Natural killer cell (primary cell): ENCODE measurements around the gene MGAT5B. TPM values are rescaled to one million over a fixed set of nuclear protein-coding genes. Genes with fewer than 3 reads are reported as not detected.

Source experiments
- ATAC-seq, 3 donors: fragments of 150-1000 bp in 2 of 3; fragments of 200-7000 bp in 1 of 3; cut with Tn5 transposase; 1 replicate in 1 of 3; 2 replicates in 2 of 3; pipeline ENCODE4 v1.10.0; 2021; ENCODE audit warnings: mild to moderate bottlenecking in 2 of 3, moderate library complexity in 2 of 3
- DNase-seq, 2 donors: peaks; one replicate each; pipeline versions ENCODE4 v3.0.0 to v3.0.0-alpha.2; 2013 to 2021; ENCODE audit warnings: mixed read lengths in 1 of 2
- H3K27ac ChIP-seq: one replicate; pipeline ENCODE4 v1.5.1; 2013; ENCODE audit warnings: mild to moderate bottlenecking, low read length
- H3K27me3 ChIP-seq: one replicate; pipeline ENCODE4 v1.6.1; 2013; ENCODE audit warnings: low read length; ENCODE audit not compliant: control insufficient read depth, insufficient read depth
- H3K36me3 ChIP-seq: one replicate; pipeline ENCODE4 v1.6.1; 2013; ENCODE audit warnings: low read length; ENCODE audit not compliant: control insufficient read depth, insufficient read depth
- H3K4me1 ChIP-seq: one replicate; pipeline ENCODE4 v1.6.1; 2013; ENCODE audit warnings: low read length; ENCODE audit not compliant: control insufficient read depth, insufficient read depth
- H3K4me3 ChIP-seq: one replicate; pipeline ENCODE4 v1.5.1; 2013; ENCODE audit warnings: low read length
- H3K9me3 ChIP-seq: one replicate; pipeline ENCODE4 v1.6.1; 2013; ENCODE audit warnings: low read length; ENCODE audit not compliant: control insufficient read depth, insufficient read depth
- H3K27ac Mint-ChIP-seq, 2 donors: one replicate each; pipeline ENCODE4 v1.8.0; 2022; ENCODE audit warnings: mild to moderate bottlenecking in 2 of 2, mixed read lengths in 2 of 2, moderate library complexity in 1 of 2
- H3K27me3 Mint-ChIP-seq, 2 donors: one replicate each; pipeline ENCODE4 v1.8.0; 2022; ENCODE audit warnings: low read depth in 2 of 2, mixed read lengths in 2 of 2
- H3K36me3 Mint-ChIP-seq: one replicate; pipeline ENCODE4 v1.8.0; 2022; ENCODE audit warnings: mixed read lengths
- H3K4me1 Mint-ChIP-seq, 2 donors: one replicate each; pipeline ENCODE4 v1.8.0; 2022; ENCODE audit warnings: mixed read lengths in 2 of 2
- H3K4me3 Mint-ChIP-seq: one replicate; pipeline ENCODE4 v1.8.0; 2022; ENCODE audit warnings: mild to moderate bottlenecking, moderate library complexity, mixed read lengths
- H3K9me3 Mint-ChIP-seq, 2 donors: one replicate each; pipeline ENCODE4 v1.8.0; 2022; ENCODE audit warnings: mixed read lengths in 2 of 2
- WGBS: methylation state at CpG from one replicate; pipeline ENCODE4 v1.1.7; 2013; ENCODE audit warnings: missing lambda C conversion rate; ENCODE audit not compliant: insufficient coverage; 5-methylcytosine and 5-hydroxymethylcytosine counted together
- intact Hi-C: fragments of 100-400 bp; cut with micrococcal nuclease; formaldehyde crosslinking; loops from one replicate; pipeline ENCODE4 v1.14.2; 2022
- total RNA-seq, 4 donors: library from RNA; stranded (reverse); fragments of 120-200 nt in 1 of 4; gene quantifications; one replicate each; pipeline versions ENCODE4 v1.2.3 to v1.2.4, GENCODE V29; 2013 to 2022
- TF ChIP-seq, protein P1 (sequence below): fragments of 200-600 bp; IDR thresholded peaks from one replicate; pipeline ENCODE4 v1.8.0; 2022; ENCODE audit warnings: antibody characterized with exemption

MGAT5B gene
- total RNA-seq, 3 donors from 2014 or later (not counting 1 experiment from before 2014, with no cell fraction given), result not detected

- Mint-ChIP-seq H3K9me3 (no peaks in the 10 kb centered on the region), H3K36me3 (no peaks in the 10 kb centered on the region), H3K27ac (no peak overlapping the region), H3K4me3 (no peak overlapping the region), H3K4me1 (peaks cover 0 to 11% of the 10 kb centered on the region in 2 donors), H3K27me3 (peaks cover 11 to 21% of the 10 kb centered on the region in 2 donors)
- peaks cover 6% of the 10 kb centered on the region for H3K4me1 ChIP-seq
- ATAC-seq (no peak), DNase-seq (no peak)
- TF ChIP-seq, protein P1, sequence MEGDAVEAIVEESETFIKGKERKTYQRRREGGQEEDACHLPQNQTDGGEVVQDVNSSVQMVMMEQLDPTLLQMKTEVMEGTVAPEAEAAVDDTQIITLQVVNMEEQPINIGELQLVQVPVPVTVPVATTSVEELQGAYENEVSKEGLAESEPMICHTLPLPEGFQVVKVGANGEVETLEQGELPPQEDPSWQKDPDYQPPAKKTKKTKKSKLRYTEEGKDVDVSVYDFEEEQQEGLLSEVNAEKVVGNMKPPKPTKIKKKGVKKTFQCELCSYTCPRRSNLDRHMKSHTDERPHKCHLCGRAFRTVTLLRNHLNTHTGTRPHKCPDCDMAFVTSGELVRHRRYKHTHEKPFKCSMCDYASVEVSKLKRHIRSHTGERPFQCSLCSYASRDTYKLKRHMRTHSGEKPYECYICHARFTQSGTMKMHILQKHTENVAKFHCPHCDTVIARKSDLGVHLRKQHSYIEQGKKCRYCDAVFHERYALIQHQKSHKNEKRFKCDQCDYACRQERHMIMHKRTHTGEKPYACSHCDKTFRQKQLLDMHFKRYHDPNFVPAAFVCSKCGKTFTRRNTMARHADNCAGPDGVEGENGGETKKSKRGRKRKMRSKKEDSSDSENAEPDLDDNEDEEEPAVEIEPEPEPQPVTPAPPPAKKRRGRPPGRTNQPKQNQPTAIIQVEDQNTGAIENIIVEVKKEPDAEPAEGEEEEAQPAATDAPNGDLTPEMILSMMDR, result no peak
- H3K27ac ChIP-seq, result no peak overlapping the region
- no peaks in the 10 kb centered on the region for H3K9me3 ChIP-seq
- H3K36me3 ChIP-seq, result no peaks in the 10 kb centered on the region
- intact Hi-C loops, result no loop called here
- peaks cover 9% of the 10 kb centered on the region for H3K27me3 ChIP-seq
- H3K4me3 ChIP-seq, result no peak overlapping the region
- 75% methylated on average over 7 of the region's 7 CpGs for WGBS
Measured at GRCh38 chr17:76864024-76864423, 4.2 kb upstream of the MGAT5B start.

GRCh38 chr17:76865174-76865573, 3.0 kb upstream of the MGAT5B start:
- Mint-ChIP-seq H3K36me3 (no peaks in the 10 kb centered on the region), H3K4me3 (no peak overlapping the region), H3K4me1 (peaks cover 0 to 11% of the 10 kb centered on the region in 2 donors), H3K27me3 (peaks cover 11 to 23% of the 10 kb centered on the region in 2 donors), H3K27ac (no peak overlapping the region), H3K9me3 (no peaks in the 10 kb centered on the region)
- ATAC-seq, result no peak
- Histone ChIP-seq H3K4me1 (peaks cover 11% of the 10 kb centered on the region), H3K9me3 (no peaks in the 10 kb centered on the region), H3K4me3 (no peak overlapping the region), H3K27ac (no peak overlapping the region), H3K27me3 (peaks cover 15% of the 10 kb centered on the region), H3K36me3 (no peaks in the 10 kb centered on the region)
- TF ChIP-seq, protein P1, result no peak
- WGBS, result 92% methylated on average over 10 of the region's 10 CpGs
- intact Hi-C loops, result loop anchor here (5.0 kb wide), 1 partner anchor 382 kb away; no protein-coding TSS in a partner anchor
- no peak for DNase-seq

DNA sequence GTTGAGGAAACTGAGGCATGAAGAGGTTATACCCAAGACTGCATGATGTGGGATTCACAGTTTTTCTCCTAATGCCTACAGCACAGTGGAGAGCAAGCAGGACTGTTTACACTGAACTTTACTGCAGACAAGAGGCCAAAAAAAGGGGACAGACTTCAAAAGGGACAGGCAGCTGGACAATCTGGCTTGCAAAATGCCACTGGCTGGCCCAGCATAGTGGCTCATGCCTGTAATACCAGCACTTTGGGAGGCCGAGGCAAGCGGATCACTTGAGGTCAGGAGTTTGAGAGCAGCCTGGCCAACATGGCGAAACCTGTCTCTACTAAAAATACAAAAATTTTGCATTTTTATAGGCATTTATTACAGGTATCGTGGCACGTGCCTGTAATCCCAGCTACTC, 2.0 kb upstream of the MGAT5B start:
- DNase-seq (no peak), ATAC-seq (no peak)
- Mint-ChIP-seq H3K4me1 (peaks cover 0 to 11% of the 10 kb centered on the region in 2 donors), H3K4me3 (no peak overlapping the region), H3K36me3 (no peaks in the 10 kb centered on the region), H3K27ac (no peak overlapping the region), H3K27me3 (peaks cover 14 to 25% of the 10 kb centered on the region in 2 donors), H3K9me3 (no peaks in the 10 kb centered on the region)
- peaks cover 11% of the 10 kb centered on the region for H3K4me1 ChIP-seq
- no peaks in the 10 kb centered on the region for H3K9me3 ChIP-seq
- H3K27ac ChIP-seq, result no peak overlapping the region
- TF ChIP-seq, protein P1, result no peak
- peaks cover 23% of the 10 kb centered on the region for H3K27me3 ChIP-seq
- WGBS, result 91% methylated on average over 5 of the region's 5 CpGs
- no peaks in the 10 kb centered on the region for H3K36me3 ChIP-seq
- no peak overlapping the region for H3K4me3 ChIP-seq
- intact Hi-C loops, result loop anchor here (5.0 kb wide), 1 partner anchor 381 kb away; no protein-coding TSS in a partner anchor
